Measurements from ENCODE around the gene SNRPD1.

- TF ChIP-seq, protein P1, sequence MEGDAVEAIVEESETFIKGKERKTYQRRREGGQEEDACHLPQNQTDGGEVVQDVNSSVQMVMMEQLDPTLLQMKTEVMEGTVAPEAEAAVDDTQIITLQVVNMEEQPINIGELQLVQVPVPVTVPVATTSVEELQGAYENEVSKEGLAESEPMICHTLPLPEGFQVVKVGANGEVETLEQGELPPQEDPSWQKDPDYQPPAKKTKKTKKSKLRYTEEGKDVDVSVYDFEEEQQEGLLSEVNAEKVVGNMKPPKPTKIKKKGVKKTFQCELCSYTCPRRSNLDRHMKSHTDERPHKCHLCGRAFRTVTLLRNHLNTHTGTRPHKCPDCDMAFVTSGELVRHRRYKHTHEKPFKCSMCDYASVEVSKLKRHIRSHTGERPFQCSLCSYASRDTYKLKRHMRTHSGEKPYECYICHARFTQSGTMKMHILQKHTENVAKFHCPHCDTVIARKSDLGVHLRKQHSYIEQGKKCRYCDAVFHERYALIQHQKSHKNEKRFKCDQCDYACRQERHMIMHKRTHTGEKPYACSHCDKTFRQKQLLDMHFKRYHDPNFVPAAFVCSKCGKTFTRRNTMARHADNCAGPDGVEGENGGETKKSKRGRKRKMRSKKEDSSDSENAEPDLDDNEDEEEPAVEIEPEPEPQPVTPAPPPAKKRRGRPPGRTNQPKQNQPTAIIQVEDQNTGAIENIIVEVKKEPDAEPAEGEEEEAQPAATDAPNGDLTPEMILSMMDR (IDR thresholded peaks at IDR 0.05), result no peak
- TF ChIP-seq POLR2AphosphoS5 (IDR thresholded peaks at IDR 0.05) (no peak), POLR2A (IDR thresholded peaks at IDR 0.05) (no peak)
Observed at GRCh38 chr18:21662581-21662980, 50.5 kb downstream of the SNRPD1 start.
